Astrocyte of the hippocampus (primary cell): ENCODE results near the gene GABBR2.
"Not testable (repeated sequence)": the region's sequence is repeated elsewhere in the genome, so short reads cannot be mapped to it uniquely, and the experiment has no call there.

ENCODE experiments used
- DNase-seq: peaks from one replicate; pipeline ENCODE4 v3.0.0; 2011; ENCODE audit warnings: low read depth, low spot score

The GABBR2 gene

GRCh38 chr9:98686961-98687855, 21.5 kb downstream of the GABBR2 start:
- no peak for DNase-seq

- not testable (repeated sequence) for DNase-seq
These were observed 23.9 kb downstream of the GABBR2 start for GRCh38 chr9:98684816-98685215.

GRCh38 chr9:98678244-98678842, 30.4 kb downstream of the GABBR2 start:
- peak; percentile 11 for DNase-seq

- no peak for DNase-seq
These were observed 35.1 kb downstream of the GABBR2 start for GRCh38 chr9:98673681-98674080.

- DNase-seq: no peak
These were observed 41.6 kb downstream of the GABBR2 start for GRCh38 chr9:98667005-98667640.

- no peak for DNase-seq
These were observed 43.2 kb downstream of the GABBR2 start for GRCh38 chr9:98665501-98665900.

GRCh38 chr9:98660541-98660940, 48.2 kb downstream of the GABBR2 start:
- no peak for DNase-seq

GRCh38 chr9:98658951-98659351, 49.8 kb downstream of the GABBR2 start:
- DNase-seq: peak; percentile 41

- DNase-seq: no peak
These were observed 50.8 kb downstream of the GABBR2 start for GRCh38 chr9:98657897-98658296.

- DNase-seq: no peak
These were observed 52.2 kb downstream of the GABBR2 start for GRCh38 chr9:98656511-98656910.

GRCh38 chr9:98655428-98655827, 53.3 kb downstream of the GABBR2 start:
- not testable (repeated sequence) for DNase-seq

GRCh38 chr9:98654247-98654646, 54.5 kb downstream of the GABBR2 start:
- DNase-seq: peak; percentile 17

GRCh38 chr9:98652741-98653140, 56.0 kb downstream of the GABBR2 start:
- DNase-seq: no peak

GRCh38 chr9:98652302-98652701, 56.4 kb downstream of the GABBR2 start:
- DNase-seq: no peak

- DNase-seq: no peak
These were observed 61.5 kb downstream of the GABBR2 start for GRCh38 chr9:98647236-98647635.

GRCh38 chr9:98644011-98644410, 64.7 kb downstream of the GABBR2 start:
- no peak for DNase-seq

GRCh38 chr9:98642661-98643312, 65.9 kb downstream of the GABBR2 start:
- no peak for DNase-seq

- no peak for DNase-seq
These were observed 67.0 kb downstream of the GABBR2 start for GRCh38 chr9:98641695-98642094.

- DNase-seq: no peak
These were observed 68.3 kb downstream of the GABBR2 start for GRCh38 chr9:98640394-98640793.

- DNase-seq: no peak
These were observed 69.6 kb downstream of the GABBR2 start for GRCh38 chr9:98639133-98639532.

GRCh38 chr9:98637381-98637780, 71.4 kb downstream of the GABBR2 start:
- DNase-seq: no peak

GRCh38 chr9:98635374-98635773, 73.4 kb downstream of the GABBR2 start:
- DNase-seq: no peak
